Body of pancreas (tissue), 4 donors: ENCODE results near the gene AGXT.

Experiments
- POLR2A ChIP-seq, 3 donors: fragments of 450-650 bp; IDR thresholded peaks; one replicate each; pipeline ENCODE4 v1.6.1; 2016; ENCODE audit warnings: antibody characterized with exemption in 3 of 3, mild to moderate bottlenecking in 2 of 3
- TF ChIP-seq, protein P1 (sequence below), 7 experiments: fragments of 450-650 bp in 4 of 7; fragments of 200-600 bp in 3 of 7; sonication (generic) in 3 of 7; IDR thresholded peaks; one replicate each; pipeline ENCODE4 v1.5.1; 2016 to 2019; ENCODE audit warnings: antibody characterized with exemption in 7 of 7

GRCh38 chr2:240833724-240834285 is 34.8 kb upstream of the AGXT start:
- TF ChIP-seq, protein P1, sequence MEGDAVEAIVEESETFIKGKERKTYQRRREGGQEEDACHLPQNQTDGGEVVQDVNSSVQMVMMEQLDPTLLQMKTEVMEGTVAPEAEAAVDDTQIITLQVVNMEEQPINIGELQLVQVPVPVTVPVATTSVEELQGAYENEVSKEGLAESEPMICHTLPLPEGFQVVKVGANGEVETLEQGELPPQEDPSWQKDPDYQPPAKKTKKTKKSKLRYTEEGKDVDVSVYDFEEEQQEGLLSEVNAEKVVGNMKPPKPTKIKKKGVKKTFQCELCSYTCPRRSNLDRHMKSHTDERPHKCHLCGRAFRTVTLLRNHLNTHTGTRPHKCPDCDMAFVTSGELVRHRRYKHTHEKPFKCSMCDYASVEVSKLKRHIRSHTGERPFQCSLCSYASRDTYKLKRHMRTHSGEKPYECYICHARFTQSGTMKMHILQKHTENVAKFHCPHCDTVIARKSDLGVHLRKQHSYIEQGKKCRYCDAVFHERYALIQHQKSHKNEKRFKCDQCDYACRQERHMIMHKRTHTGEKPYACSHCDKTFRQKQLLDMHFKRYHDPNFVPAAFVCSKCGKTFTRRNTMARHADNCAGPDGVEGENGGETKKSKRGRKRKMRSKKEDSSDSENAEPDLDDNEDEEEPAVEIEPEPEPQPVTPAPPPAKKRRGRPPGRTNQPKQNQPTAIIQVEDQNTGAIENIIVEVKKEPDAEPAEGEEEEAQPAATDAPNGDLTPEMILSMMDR (IDR thresholded peaks at IDR 0.05): no peak
- no peak for TF ChIP-seq POLR2A (IDR thresholded peaks at IDR 0.05)
